Inflammatory macrophage treated with lipopolysaccharide for 4 hours (primary cell): ENCODE results near the gene ADIPOR2.
"Not testable (repeated sequence)": the region's sequence is repeated elsewhere in the genome, so short reads cannot be mapped to it uniquely, and the experiment has no call there.

Source experiments
- DNase-seq: peaks from one replicate; pipeline ENCODE4 v3.0.0-alpha.2; 2020

The ADIPOR2 gene

DNA sequence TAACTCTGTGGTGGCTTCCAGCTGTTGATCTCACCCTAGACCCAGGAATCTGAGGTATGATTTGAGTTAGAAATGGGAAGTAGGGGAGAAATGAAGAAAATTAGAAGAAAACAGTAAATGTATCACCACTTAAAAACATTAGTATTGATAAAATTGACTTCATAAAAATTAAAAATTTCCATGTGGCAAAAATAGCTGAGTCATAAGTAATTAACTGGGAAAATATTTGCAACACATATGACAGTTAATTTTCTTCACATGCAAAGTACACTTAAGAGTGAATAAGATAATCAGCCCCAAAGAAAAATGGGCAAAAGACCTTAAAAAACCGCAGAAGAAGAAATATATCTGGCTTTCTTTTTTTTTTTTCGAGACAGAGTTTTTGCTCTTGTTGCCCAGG is 25.5 kb upstream of the ADIPOR2 start:
- no peak for DNase-seq

DNA sequence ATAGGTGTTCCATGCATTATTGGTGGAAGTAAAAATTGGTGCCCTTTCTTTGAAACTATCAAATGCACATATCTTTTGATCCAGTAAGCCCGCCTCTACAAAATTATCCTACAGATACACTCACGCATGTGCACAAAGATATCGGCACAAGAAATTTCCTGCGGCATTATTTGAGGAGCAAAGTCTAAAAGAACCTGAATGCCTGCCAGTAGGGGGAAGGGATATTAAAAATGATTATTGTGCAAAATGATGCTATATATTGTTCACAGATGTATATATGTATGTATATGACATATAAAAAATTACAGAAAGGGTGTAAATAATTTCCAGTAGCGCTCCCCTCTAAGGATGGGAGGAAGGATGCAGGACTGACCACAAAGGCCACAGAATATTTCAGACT is 24.7 kb upstream of the ADIPOR2 start:
- DNase-seq, result no peak

DNA sequence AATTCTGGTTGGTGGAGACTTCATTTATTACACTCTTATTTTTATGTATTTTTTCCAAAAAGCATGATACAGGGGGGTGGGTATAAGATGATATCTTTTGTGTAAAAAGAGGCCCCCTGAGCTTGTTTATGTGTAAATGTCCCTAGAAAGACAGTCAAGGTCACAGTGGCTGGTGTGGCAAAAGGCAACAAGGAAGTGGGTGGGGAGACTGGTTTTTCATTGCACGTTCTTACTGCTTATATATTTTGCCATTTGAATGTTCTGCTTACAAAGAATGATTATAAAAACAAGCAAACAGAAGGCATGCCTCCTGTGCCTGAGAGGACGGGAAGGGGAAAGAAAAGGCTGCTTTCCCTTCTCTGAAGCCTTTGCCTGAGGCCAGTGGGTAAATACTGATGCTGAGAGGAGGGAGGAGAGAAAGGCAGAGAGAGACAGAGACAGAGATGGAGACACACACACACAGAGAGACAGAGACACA is 24.1 kb upstream of the ADIPOR2 start:
- DNase-seq, result peak; percentile 15

DNA sequence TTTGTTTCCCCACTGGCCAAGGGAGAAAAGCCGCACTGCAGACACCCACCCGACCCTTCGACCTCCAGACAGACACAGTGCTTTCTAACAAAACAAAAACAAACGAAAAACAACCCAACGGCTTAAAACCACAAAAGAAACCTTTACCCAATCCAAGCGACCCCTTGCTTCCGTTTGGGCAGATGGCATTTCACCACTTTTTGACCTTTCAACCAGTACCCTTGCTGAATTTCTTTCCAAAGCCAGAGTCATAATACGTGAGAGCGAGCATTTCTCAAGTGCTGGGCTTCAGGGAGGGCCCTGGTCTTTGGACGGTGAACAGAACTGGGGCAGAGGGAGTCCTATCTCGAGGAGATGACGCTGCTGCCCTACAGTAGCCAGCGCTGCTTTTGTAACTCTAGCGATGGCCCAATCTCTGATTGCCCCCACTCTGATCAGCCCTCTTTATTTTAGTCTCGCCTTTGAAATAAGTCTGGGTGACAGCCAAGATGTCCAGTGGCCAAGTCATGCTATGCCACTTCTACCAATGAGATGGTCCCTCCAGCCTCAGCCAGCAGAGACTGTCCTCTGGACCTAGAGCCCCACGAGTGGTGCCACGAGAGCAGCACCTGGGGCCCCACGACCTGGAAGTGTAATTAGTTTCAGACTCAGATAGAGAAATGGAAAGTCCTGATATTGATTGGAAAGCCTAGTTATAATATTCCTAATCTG is 21.9 kb upstream of the ADIPOR2 start:
- peak; percentile 89 for DNase-seq

DNA sequence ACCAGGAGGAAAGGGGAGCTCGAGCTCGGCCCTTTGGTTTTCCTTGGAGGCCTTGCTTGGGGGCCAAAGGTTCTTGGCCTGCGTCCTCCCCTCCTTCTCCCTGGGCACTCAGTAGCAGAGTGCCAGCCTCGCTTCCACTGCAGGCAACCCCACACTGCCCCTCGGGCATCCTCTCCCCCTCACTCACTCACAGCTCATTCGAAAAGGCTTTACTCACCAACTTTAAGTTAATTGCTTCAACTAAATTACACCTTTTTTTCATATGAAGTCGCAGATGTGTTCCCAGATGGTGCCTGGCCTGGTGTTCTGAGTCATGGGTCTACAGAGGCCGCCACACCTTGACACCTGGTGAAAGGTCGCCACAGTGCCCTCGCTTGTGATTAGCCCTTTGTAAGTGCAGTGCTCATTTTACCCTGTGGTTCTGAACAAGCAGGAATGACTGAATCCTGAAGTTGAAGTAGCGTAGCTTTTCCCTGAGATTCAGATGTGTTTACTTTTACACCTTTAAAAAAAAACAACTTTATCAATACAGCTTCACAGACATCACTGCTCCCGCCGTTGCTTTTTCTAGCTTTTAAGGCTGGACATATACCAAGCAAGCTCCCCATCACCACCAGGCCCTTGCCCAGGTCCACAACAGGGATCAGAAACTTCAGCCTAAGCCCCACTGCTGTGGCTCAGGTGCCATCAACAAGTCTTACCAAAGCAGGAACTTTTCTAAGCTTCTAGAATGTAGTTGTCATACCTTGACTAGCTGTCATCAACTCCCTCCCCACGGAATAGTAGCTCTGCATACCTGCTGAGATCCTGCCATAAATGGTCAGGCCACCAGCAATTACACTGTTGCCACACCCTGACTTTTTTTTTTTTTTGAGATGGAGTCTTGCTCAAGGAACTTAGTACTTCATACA is 20.3 kb upstream of the ADIPOR2 start:
- no peak for DNase-seq

DNA sequence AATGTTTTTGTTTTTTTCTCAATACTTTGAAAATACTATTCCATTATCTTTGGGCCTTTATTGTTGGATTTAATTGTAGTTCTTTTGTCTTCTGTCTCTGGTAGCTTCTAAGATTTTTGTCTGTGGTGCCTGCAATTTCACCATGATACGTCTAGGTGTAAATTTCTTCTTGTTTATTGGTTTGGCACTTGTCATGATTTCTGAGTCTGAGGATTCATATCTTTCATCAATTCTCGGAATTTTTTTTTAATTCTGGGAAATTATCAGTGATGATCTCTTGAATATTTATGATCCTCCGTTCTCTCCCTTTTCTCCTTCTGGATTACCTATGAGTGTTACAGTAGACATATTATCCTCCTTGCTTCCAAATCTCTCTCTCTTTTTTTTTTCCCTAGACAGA is 14.8 kb upstream of the ADIPOR2 start:
- no peak for DNase-seq

DNA sequence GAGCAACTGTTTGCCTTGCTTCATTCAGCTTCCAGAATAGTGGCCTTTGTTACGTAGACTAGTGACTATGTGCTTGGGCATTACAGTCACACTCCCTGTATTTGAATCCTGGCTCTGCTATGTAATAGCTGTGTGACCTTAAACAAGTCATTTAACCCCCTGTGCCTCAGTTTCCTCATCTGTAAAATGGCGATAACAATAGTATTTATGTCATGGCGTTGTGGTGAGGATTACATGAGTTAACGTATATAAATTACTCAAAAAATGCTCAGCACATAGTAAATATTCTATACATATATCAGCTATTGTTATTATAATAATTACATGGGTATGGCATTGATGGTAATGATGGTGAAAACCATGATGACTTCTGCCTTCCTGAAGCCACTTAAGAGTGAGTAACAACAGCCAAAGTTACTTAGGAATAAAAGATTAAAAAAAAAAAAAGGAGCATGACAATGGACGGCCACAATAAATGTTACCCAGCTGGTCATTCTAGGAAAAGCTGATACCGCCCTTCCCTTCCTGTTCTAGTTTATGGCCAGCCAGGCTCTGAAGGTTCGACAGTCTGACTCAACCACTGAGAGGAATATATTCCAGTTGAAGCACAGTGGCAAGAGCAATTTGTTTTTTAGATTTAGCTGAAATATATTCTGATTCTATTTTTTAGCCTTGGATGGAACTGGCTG is 9.9 kb upstream of the ADIPOR2 start:
- no peak for DNase-seq

DNA sequence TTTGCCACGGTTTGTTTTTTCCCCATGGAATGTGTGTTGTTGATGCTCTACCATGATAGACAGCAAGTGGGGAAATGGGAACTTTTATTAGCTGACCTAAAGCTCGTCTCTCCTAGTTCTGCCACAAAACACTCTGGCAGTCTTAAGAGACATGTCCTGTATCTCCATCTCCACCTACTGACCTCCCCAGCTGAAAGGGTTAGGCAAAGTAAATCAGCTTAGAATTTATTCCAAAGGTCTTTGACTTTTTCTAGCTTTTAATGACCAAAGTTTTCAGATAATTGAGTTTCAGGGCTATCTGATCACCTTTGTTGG is 9.4 kb upstream of the ADIPOR2 start:
- DNase-seq, result no peak

DNA sequence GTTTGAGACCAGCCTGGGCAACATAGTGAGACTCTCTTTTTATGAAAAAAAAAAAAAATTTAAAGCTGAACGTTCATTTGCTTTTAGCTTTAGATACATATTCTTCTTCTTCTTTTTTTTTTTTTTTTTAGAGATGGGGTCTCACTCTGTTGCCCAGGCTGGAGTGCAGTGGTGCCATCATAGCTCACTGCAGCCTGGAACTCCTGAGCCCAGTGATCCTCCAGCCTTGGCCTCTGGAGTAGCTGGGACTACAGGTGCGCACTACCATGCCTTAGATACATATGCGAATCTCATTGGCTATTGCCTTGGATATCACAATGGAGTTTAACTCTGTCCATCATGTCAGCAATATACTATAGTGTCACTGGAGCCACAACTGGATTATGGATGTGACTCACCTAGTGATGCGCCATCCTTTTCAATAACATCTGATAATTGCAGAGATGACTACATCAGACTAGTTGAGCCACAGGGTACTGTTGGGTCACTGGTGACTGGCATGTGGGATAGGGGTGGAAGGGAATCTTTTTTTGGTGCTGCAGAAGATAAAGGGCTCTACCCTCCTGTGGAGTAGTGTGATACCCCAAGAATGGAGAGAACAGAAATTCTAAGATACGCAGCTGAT is 2.7 kb upstream of the ADIPOR2 start:
- peak; percentile 39 for DNase-seq

DNA sequence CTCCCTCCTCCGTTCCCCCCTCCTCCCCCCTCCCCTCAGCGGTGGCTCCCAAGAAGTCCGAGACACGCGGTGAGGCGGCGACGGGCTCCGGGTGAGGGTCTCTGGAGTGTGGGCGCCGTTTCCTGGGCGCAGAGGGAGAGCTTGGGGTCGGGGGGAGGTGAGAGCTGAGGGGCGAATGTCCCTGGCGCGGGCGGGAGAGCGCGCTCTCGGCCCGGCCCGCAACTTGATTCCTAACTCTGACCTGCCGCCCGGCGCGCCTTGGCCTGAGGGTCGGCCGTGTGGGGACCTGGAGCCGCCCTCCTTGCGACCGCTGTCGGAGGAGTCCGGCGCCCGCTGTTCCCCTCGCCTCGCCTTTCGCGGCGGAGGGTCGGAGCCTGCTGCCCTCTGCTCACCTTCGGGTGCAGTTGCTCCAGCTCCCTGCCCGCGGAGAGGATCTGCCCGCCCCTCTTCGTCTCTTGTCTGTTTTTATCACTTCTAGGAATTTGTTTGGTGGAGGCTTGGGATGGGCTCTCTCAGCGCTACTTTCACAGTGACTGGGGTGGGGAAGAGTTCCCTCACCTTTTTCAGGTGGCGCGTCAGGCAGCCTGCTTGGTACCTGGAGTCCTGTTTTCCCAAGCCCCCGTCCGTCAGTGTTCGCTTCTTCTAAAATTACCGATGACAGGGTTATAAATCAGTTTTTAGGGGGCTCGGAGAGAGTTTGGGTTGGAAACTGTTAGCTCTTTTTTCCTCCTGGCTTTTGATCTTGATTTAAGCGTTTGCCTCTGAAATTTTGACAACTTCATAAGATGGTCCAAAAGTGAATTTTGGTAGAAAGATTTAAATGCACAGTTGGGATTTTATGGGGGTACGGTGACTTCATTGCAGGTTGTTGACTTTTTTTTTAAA is 495 bp downstream of the ADIPOR2 start:
- DNase-seq, result peak; percentile 28

DNA sequence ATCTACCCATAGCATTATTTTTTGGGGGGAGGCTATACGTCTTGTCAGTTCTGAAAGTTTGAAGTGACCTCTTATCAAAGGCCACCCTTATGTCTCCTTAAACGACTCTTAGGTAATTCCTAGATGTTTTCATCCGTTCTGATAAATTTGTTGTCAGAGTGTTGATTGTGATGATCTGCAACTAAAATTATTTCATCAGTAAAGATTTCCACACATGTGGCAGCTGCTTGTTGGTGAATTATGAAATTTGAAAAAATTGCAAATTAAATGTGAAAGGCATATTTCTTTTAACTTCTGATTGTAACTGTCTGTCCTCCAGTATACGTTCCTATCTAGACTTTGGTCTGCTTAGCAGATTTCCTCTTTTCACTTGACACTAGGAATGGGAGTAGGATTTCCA is 1.4 kb downstream of the ADIPOR2 start:
- peak; percentile 77 for DNase-seq

DNA sequence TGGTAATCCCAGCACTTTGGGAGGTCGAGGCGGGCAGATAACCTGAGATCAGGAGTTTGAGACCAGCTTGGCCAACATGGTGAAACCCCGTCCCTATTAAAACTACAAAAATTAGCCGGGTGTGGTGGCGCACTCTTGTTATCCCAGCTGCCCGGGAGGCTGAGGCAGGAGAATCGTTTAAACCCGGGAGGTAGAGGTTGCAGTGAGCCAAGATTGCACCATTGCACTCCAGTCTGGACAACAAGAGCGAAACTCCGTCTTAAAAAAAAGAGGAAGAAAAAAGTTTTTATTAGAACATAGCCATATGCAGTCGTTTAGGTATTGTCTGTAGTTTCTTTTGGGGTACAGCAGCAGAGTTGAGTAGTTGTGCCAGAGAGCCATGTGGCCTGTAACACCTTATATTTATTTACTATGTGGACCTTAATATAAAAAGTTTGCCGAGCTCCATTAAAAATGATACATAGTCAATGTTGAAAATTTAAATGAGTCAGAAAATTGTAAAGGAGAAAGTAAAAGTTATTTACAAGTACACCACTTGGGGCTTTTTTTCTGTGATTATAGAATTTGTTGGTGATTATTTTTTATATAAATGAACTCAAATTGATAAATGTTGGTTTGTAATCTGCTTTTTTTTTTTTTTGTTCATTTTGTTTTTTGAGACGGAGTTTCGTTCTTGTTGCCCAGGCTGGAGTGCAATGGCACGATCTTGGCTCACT is 2.2 kb downstream of the ADIPOR2 start:
- DNase-seq, result peak; percentile 82

DNA sequence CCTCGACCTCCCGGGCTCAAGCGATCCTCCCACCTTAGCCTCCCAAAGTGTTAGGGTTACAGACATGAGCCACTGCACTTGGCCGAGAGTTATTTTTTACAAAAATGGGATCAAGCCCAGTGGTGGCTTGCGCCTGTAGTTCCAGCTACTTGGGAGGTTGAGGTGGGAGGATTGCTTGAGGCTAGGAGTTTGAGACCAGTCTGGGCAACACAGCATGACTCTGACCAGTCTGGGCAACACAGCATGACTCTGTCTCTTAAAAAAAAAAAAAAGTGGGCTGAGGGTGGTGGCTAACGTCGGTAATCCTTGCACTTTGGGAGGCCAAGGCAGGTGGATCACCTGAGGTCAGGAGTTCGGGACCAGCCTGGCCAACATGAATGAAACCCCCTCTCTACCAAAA is 4.2 kb downstream of the ADIPOR2 start:
- not testable (repeated sequence) for DNase-seq

DNA sequence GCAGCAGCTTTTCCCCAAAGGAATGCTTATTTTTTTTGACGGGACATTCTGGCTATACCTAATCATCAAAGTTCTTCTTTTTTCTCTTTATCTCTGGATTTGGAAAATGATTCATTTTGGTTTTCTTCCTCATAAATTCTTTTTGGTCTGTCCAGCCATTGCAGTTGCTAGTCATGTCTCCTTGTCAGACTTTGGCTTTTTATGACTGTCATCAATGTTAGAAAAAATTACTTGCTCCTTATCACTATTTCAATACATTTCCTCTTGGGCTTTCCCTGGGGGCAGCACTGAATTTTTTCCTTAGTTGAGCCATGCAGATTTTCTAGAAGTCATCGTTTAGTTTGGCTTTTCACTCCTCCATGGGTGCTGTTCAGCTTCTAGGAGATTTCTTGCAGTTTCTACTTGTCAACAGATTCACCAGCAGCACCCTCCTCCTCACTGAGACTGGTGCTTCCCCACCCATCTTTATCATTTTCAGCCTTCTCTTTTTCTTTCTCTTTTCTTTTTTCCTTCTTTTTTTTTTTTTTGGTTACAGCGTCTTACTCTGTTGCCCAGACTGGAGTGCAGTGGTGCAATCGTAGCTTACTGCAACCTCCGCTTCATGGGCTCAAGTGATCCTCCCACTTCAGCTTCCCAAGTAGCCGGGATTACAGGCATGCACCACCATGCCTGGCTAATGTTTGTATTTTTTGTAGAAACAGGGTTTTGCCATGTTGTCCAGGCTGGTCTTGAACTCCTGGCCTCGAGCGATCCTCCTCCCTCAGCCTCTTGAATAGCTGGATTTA is 5.2 kb downstream of the ADIPOR2 start:
- peak; percentile 49 for DNase-seq

DNA sequence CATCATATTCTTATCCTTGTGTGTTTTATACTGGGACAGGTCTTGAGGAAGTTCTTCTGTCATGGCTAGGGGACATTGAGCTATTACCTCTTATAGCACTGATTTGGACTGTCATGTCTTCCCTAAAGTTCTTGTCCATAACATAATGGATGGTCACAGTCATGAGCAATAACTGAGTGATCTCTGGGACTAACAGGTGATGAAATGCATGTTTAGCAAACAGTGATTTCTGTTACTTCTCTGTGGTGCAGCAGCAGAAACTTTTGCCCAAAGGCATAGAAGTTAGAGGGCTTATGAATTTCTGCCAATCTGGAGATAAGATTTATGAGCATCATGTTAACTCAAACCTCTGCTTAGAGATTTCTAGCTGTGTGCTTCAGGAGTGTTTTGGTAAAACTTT is 5.9 kb downstream of the ADIPOR2 start:
- DNase-seq, result peak; percentile 33

DNA sequence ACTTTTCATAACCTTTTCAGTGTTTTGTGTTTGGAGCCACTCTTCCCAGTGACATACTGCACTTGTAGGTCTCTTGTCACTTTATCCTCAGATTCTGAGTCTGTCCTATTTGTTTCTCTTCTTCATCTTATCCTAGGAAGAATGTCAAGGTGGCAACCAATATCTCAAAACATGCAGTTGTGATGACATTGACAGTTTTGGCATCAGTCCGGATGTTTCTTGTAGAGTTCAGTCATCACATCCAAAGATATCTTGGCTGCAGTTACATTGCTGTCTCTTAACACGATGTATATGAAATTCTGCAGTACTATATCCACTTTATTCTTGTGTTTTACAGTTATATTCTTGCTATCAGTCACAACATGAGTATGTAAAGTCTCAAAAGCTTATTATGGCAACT is 6.4 kb downstream of the ADIPOR2 start:
- DNase-seq, result no peak

DNA sequence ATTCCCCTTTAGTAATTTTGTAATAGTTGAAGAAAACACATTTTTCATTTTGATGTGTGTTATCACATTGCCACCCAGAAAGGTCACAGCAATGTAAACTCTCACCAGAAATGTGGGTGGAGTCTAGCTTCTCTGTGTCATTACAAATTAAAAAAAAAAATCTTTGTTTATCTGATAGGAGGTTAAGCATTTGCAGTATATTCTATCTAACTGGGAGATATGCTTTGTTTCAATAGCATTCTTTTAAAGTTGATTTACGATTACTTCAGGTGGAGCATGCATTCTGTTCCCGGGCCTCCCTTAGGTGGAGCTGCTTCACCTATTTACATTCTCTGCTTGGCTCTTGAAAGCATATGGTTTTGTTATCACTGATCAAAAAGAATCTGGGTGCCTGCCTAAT is 7.8 kb downstream of the ADIPOR2 start:
- no peak for DNase-seq

DNA sequence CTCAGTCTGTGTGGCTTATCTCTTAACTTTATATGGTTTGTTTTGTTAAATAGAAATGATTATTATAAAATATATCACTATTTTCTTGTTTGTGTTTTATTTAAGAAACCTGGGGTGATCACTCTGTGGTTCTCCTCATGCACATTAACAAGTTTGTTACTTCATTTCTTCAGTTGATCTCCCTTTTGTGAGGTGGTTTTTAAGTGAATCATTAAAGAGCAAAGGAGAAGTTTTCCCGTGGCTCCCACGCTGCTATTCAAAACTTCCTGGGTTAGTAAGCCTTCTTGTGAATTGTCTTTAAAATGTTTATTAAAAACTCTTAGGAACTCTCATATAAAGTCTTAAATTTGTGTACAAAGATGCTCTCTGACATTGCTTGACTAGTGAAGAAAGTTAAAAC is 11.8 kb downstream of the ADIPOR2 start:
- peak; percentile 53 for DNase-seq

DNA sequence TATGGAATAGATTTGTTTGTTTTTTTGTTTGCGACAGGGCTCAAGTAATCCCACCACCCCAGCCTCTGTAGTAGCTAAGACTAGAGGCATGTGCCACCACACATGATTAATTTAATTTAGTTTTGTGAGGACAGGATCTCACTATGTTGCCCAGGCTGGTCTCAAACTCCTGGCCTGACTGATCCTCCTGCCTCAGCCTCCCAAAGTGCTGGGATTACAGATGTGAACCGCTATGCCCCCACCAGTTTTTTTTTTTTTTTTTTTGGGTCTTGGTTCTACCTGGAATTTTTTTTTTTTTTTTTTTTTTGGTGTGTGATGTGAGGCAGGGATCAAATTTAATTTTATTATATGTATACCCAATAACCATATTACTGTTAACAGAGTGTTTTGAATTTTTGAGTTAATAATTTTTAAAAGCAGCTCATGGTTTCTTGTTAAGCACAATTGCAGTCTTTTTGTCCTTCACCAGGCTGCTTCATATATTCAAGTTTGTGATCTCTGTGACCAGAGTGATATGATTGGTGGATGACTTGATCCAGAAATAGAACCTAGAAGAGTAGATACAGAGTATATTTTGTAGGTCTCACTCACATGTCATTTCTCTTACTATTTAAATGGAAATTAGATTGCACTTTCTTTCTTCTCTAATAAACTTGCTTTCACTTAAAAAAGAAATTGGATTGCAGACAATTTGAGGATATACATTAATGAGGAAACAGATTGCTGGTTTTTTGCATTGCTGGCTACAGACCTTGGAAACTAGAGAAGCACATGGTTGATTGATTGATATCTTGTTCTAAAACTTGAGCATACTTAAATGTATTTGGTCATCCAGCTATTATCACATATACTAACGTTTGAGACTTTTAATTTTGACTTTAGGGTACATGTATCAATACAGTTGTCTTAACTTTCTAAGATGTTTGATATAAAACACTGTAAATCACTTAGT is 13.2 kb downstream of the ADIPOR2 start:
- peak; percentile 13 for DNase-seq
